Body of pancreas (tissue), 4 donors: ENCODE data around the gene CHST13.

Source experiments
- CTCF ChIP-seq, 7 experiments: fragments of 450-650 bp in 4 of 7; fragments of 200-600 bp in 3 of 7; sonication (generic) in 3 of 7; IDR thresholded peaks; one replicate each; pipeline ENCODE4 v1.5.1; 2016 to 2019; ENCODE audit warnings: antibody characterized with exemption in 7 of 7
- POLR2A ChIP-seq, 3 donors: fragments of 450-650 bp; IDR thresholded peaks; one replicate each; pipeline ENCODE4 v1.6.1; 2016; ENCODE audit warnings: antibody characterized with exemption in 3 of 3, mild to moderate bottlenecking in 2 of 3

DNA sequence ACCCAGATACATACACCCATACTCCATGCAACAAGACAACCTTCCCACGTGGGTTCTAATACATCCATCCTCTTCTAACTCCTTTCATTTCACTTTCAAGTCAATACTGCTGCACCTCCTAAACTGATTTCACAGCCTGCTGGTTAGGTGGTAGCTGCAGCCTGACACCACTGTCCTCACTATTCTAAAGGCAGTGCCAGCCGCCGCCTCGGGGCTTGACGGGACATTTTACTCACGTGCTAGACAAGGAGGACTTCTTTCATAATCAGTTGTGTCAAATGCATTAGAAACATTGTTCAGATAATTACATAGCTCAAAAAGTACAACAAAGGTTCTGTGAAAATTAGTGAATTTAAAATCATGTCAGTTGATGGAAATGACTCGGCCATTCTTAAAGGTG, 12.7 kb upstream of the CHST13 start:
- TF ChIP-seq POLR2A (IDR thresholded peaks at IDR 0.05) (no peak), CTCF (IDR thresholded peaks at IDR 0.05) (no peak)
